ENCODE results near the gene MAPK8IP3.
A peak's percentile ranks its signal among the peaks of the same experiment; 100 is the strongest.

The MAPK8IP3 gene

GRCh38 chr16:1743376-1744337 is 37.7 kb downstream of the MAPK8IP3 start:
- no peak for DNase-seq

GRCh38 chr16:1744338-1744840 is 38.4 kb downstream of the MAPK8IP3 start:
- DNase-seq, result no peak

- DNase-seq, result no peak
Measured at GRCh38 chr16:1745181-1745899, 39.3 kb downstream of the MAPK8IP3 start.

- DNase-seq, result no peak
Measured at GRCh38 chr16:1745900-1746692, 40.1 kb downstream of the MAPK8IP3 start.

- no peak for DNase-seq
Measured at GRCh38 chr16:1746693-1747195, 40.7 kb downstream of the MAPK8IP3 start.

- DNase-seq, result no peak
Measured at GRCh38 chr16:1747934-1748333, 41.9 kb downstream of the MAPK8IP3 start.

- no peak for DNase-seq
Measured at GRCh38 chr16:1749152-1750117, 43.4 kb downstream of the MAPK8IP3 start.

- DNase-seq, result no peak
Measured at GRCh38 chr16:1751946-1752345, 46.0 kb downstream of the MAPK8IP3 start.

GRCh38 chr16:1752853-1753252 is 46.9 kb downstream of the MAPK8IP3 start:
- no peak for DNase-seq

- no peak for DNase-seq
Measured at GRCh38 chr16:1754204-1754603, 48.2 kb downstream of the MAPK8IP3 start.

GRCh38 chr16:1757714-1758461 is 51.9 kb downstream of the MAPK8IP3 start:
- no peak for DNase-seq

GRCh38 chr16:1758923-1759322 is 52.9 kb downstream of the MAPK8IP3 start:
- no peak for DNase-seq

- DNase-seq, result no peak
Measured at GRCh38 chr16:1759511-1759910, 53.5 kb downstream of the MAPK8IP3 start.

GRCh38 chr16:1760911-1761310 is 54.9 kb downstream of the MAPK8IP3 start:
- DNase-seq, result no peak

GRCh38 chr16:1761751-1762150 is 55.8 kb downstream of the MAPK8IP3 start:
- DNase-seq, result no peak

- DNase-seq, result no peak
Measured at GRCh38 chr16:1762196-1762878, 56.3 kb downstream of the MAPK8IP3 start.

- DNase-seq, result no peak
Measured at GRCh38 chr16:1762879-1763520, 57.0 kb downstream of the MAPK8IP3 start.

GRCh38 chr16:1763521-1764511 is 57.8 kb downstream of the MAPK8IP3 start:
- peak in 1 of 2 experiments; percentile 29 for DNase-seq

Data from activated T-cell treated with anti-CD3 and anti-CD28 coated beads, Interleukin-2, amount 50 U/mL, for 48 hours (primary cell).